ENCODE data around the gene PTPRA. TPM values are rescaled to one million over a fixed set of nuclear protein-coding genes. Genes with fewer than 3 reads are reported as not detected.

PTPRA gene
- total and polyA plus RNA-seq, 12 donors: 8.9 to 37.3 (median 28.5) TPM

- WGBS, 2 donors: 0 to 2% methylated on average over 1 of the region's 1 CpG
- no peaks in the 10 kb centered on the region for H3K27me3 ChIP-seq
- intact Hi-C loops (cut with DNase I): no loop called here
- H3K4me3 ChIP-seq: no peak overlapping the region
- H3K36me3 ChIP-seq: no peaks in the 10 kb centered on the region
- no peak overlapping the region for H3K27ac ChIP-seq
- ATAC-seq (no peak), DNase-seq (no peak)
- no peak for TF ChIP-seq CTCF (IDR thresholded peaks at IDR 0.05)
- H3K4me1 ChIP-seq: peaks cover 0 to 29% (median 16%) of the 10 kb centered on the region in 9 donors
- H3K9me3 ChIP-seq: no peaks in the 10 kb centered on the region
Measured at GRCh38 chr20:2902291-2902690, 29.0 kb downstream of the PTPRA start.

- H3K27ac ChIP-seq: no peak overlapping the region
- no peak overlapping the region for H3K4me3 ChIP-seq
- no peaks in the 10 kb centered on the region for H3K36me3 ChIP-seq
- peaks cover 0 to 34% (median 16%) of the 10 kb centered on the region in 9 donors for H3K4me1 ChIP-seq
- H3K27me3 ChIP-seq: no peaks in the 10 kb centered on the region
- TF ChIP-seq CTCF (IDR thresholded peaks at IDR 0.05): no peak
- H3K9me3 ChIP-seq: no peaks in the 10 kb centered on the region
- intact Hi-C loops (cut with DNase I): no loop called here
- WGBS, 2 donors: 97 to 98% methylated on average over 3 of the region's 3 CpGs
- ATAC-seq: no peak
- DNase-seq: no peak
Measured at GRCh38 chr20:2902818-2903217, 29.5 kb downstream of the PTPRA start.

- intact Hi-C loops (cut with DNase I): no loop called here
- no peaks in the 10 kb centered on the region for H3K27me3 ChIP-seq
- ATAC-seq (no peak), DNase-seq (no peak)
- WGBS, 2 donors: 95 to 98% methylated on average over 6 of the region's 6 CpGs
- TF ChIP-seq CTCF (IDR thresholded peaks at IDR 0.05): no peak
- H3K9me3 ChIP-seq: no peaks in the 10 kb centered on the region
- H3K27ac ChIP-seq: no peak overlapping the region
- H3K36me3 ChIP-seq: no peaks in the 10 kb centered on the region
- H3K4me1 ChIP-seq: peaks cover 0 to 34% (median 16%) of the 10 kb centered on the region in 9 donors
- H3K4me3 ChIP-seq: no peak overlapping the region
Measured at GRCh38 chr20:2903686-2904085, 30.4 kb downstream of the PTPRA start.

- Histone ChIP-seq H3K27me3 (no peaks in the 10 kb centered on the region), H3K36me3 (peaks cover 0 to 2% (median 0%) of the 10 kb centered on the region in 9 donors), H3K27ac (no peak overlapping the region), H3K4me3 (no peak overlapping the region), H3K9me3 (no peaks in the 10 kb centered on the region), H3K4me1 (peaks cover 0 to 10% (median 6%) of the 10 kb centered on the region in 9 donors)
- ATAC-seq (no peak), DNase-seq (no peak)
- intact Hi-C loops (cut with DNase I): no loop called here
- no peak for TF ChIP-seq CTCF (IDR thresholded peaks at IDR 0.05)
- WGBS, 2 donors: 81 to 85% methylated on average over 3 of the region's 3 CpGs
Measured at GRCh38 chr20:2907519-2907918, 34.2 kb downstream of the PTPRA start.
